Keratinocyte (primary cell): Measurements from ENCODE around the gene SFMBT2. TPM values are rescaled to one million over a fixed set of nuclear protein-coding genes. Genes with fewer than 3 reads are reported as not detected.

Experiments used
- DNase-seq: peaks from one replicate; pipeline ENCODE4 v3.0.0-alpha.2; 2011; ENCODE audit warnings: low read depth, missing footprints, low spot score
- FAIRE-seq: peaks from 2 replicates; lab custom pipeline; 2011; peaks lifted over from hg19 to GRCh38; lab: Jason Lieb, UNC
- H2AFZ ChIP-seq: 2 replicates; pipeline ENCODE4 v1.6.0; 2012; ENCODE audit warnings: low read length, control low read depth, inconsistent platforms; ENCODE audit not compliant: control insufficient read depth
- H3K27ac ChIP-seq: 2 replicates; pipeline ENCODE4 v1.5.1; 2011; ENCODE audit warnings: low read length; ENCODE audit not compliant: control insufficient read depth, insufficient read depth
- H3K27me3 ChIP-seq: 3 replicates; pipeline ENCODE4 v1.6.0; 2011; ENCODE audit warnings: low read length; ENCODE audit not compliant: control insufficient read depth, insufficient read depth; ENCODE audit errors: extremely low read depth
- H3K36me3 ChIP-seq, 2 experiments: 2 replicates in 1 of 2; 3 replicates in 1 of 2; pipeline ENCODE4 v1.5.1; 2011; ENCODE audit warnings: low read length in 2 of 2, mild to moderate bottlenecking in 1 of 2; ENCODE audit not compliant: control insufficient read depth in 2 of 2, insufficient read depth in 2 of 2; ENCODE audit errors: extremely low read depth in 1 of 2
- H3K4me1 ChIP-seq: 3 replicates; pipeline ENCODE4 v1.5.1; 2011; ENCODE audit warnings: low read length; ENCODE audit not compliant: control insufficient read depth, insufficient read depth; ENCODE audit errors: extremely low read depth
- H3K4me2 ChIP-seq: 3 replicates; pipeline ENCODE4 v1.6.0; 2011; ENCODE audit warnings: low read depth, low read length; ENCODE audit not compliant: control insufficient read depth, insufficient read depth; ENCODE audit errors: extremely low read depth
- H3K4me3 ChIP-seq, 3 experiments: fragments of 200-600 bp in 1 of 3; sonication (generic) in 1 of 3; 2 replicates in 2 of 3; 3 replicates in 1 of 3; pipeline ENCODE4 v1.5.1; 2011 to 2016; ENCODE audit warnings: low read length in 3 of 3, mild to moderate bottlenecking in 3 of 3, control low read depth in 2 of 3, inconsistent platforms in 1 of 3, low read depth in 1 of 3, mixed read lengths in 1 of 3, mixed run types in 1 of 3, moderate library complexity in 1 of 3; ENCODE audit not compliant: control insufficient read depth in 2 of 3, insufficient read depth in 2 of 3; ENCODE audit errors: extremely low read depth in 1 of 3
- H3K79me2 ChIP-seq: 2 replicates; pipeline ENCODE4 v1.6.0; 2012; ENCODE audit warnings: low read length; ENCODE audit not compliant: control insufficient read depth, insufficient read depth
- H3K9ac ChIP-seq: 3 replicates; pipeline ENCODE4 v1.6.0; 2011; ENCODE audit warnings: low read length; ENCODE audit not compliant: control insufficient read depth, insufficient read depth; ENCODE audit errors: extremely low read depth
- H3K9me1 ChIP-seq: 3 replicates; pipeline ENCODE4 v1.6.0; 2011; ENCODE audit warnings: low read length; ENCODE audit not compliant: control insufficient read depth, insufficient read depth; ENCODE audit errors: extremely low read depth
- H3K9me3 ChIP-seq: 2 replicates; pipeline ENCODE4 v1.5.1; 2012; ENCODE audit warnings: low read depth, low read length; ENCODE audit not compliant: control insufficient read depth
- H4K20me1 ChIP-seq: 3 replicates; pipeline ENCODE4 v1.6.0; 2011; ENCODE audit warnings: low read length; ENCODE audit not compliant: control insufficient read depth, insufficient read depth; ENCODE audit errors: extremely low read depth
- CTCF ChIP-seq, 3 experiments: IDR thresholded peaks in 1 of 3; conservative IDR thresholded peaks in 1 of 3; optimal IDR thresholded peaks in 1 of 3; 2 replicates in 2 of 3; 3 replicates in 1 of 3; pipeline versions ENCODE3 to v1.5.1; 2011; ENCODE audit warnings: low read length in 3 of 3, mild to moderate bottlenecking in 3 of 3, moderate library complexity in 2 of 3, control low read depth in 1 of 3, inconsistent platforms in 1 of 3; ENCODE audit not compliant: insufficient read depth in 2 of 3; ENCODE audit errors: extremely low read depth in 1 of 3
- EZH2 ChIP-seq: IDR thresholded peaks from one replicate; pipeline ENCODE4 v1.6.1; 2012; ENCODE audit warnings: inconsistent platforms, mild to moderate bottlenecking, low read length, moderate library complexity
- dilution Hi-C: fragments of 300-500 bp; cut with MboI; formaldehyde crosslinking; loops from one replicate; pipeline ENCODE4 v1.7.0; 2020; ENCODE audit warnings: low sequenced_read_pairs; ENCODE audit not compliant: extremely low pct_ligation_motif_present
- polyA plus RNA-seq, 5 experiments: library from polyadenylated mRNA; depleted of rRNA in 3 of 5; stranded (reverse) in 3 of 5; stranded (forward) in 1 of 5; unstranded in 1 of 5; fragments of >200 nt; gene quantifications; 1 replicate in 1 of 5; 2 replicates in 3 of 5; 3 replicates in 1 of 5; pipeline versions ENCODE4 v1.2.1 to v1.2.3, GENCODE V29; 2011 to 2012; ENCODE audit warnings: missing spikeins in 2 of 5, low read depth in 1 of 5, low replicate concordance in 1 of 5

The SFMBT2 gene
- polyA plus RNA-seq, 1 donor (not counting 4 experiments of a cell fraction or from before 2014, with no cell fraction given): 0.71 TPM

GRCh38 chr10:7401782-7402181 is 9.1 kb downstream of the SFMBT2 start:
- dilution Hi-C loops: no loop called here
- Histone ChIP-seq H3K9me3 (no peaks in the 10 kb centered on the region), H3K27me3 (no peaks in the 10 kb centered on the region), H4K20me1 (no peaks in the 10 kb centered on the region), H2AFZ (no peak overlapping the region), H3K79me2 (no peaks in the 10 kb centered on the region), H3K27ac (no peak overlapping the region), H3K9ac (no peak overlapping the region), H3K36me3 (no peaks in the 10 kb centered on the region), H3K9me1 (no peaks in the 10 kb centered on the region), H3K4me3 (no peak overlapping the region), H3K4me1 (no peaks in the 10 kb centered on the region), H3K4me2 (no peak overlapping the region)
- no peak for FAIRE-seq
- TF ChIP-seq EZH2 (no peak), CTCF (optimal IDR thresholded peaks at IDR 0.05 in 1 of 3, IDR thresholded peaks at IDR 0.05 in 1 of 3, conservative IDR thresholded peaks at IDR 0.05 in 1 of 3; ENCODE audit: extremely low read depth in 1 of 3, insufficient read depth in 2 of 3, low read length in 3 of 3) (no peak)
- no peak for DNase-seq

GRCh38 chr10:7401156-7401555 is 9.7 kb downstream of the SFMBT2 start:
- Histone ChIP-seq H4K20me1 (no peaks in the 10 kb centered on the region), H3K9me1 (no peaks in the 10 kb centered on the region), H3K27ac (no peak overlapping the region), H2AFZ (no peak overlapping the region), H3K4me2 (no peak overlapping the region), H3K27me3 (no peaks in the 10 kb centered on the region), H3K9me3 (no peaks in the 10 kb centered on the region), H3K36me3 (no peaks in the 10 kb centered on the region), H3K4me3 (no peak overlapping the region), H3K9ac (no peak overlapping the region), H3K79me2 (no peaks in the 10 kb centered on the region), H3K4me1 (no peaks in the 10 kb centered on the region)
- FAIRE-seq (no peak), DNase-seq (no peak)
- dilution Hi-C loops: no loop called here
- TF ChIP-seq CTCF (optimal IDR thresholded peaks at IDR 0.05 in 1 of 3, IDR thresholded peaks at IDR 0.05 in 1 of 3, conservative IDR thresholded peaks at IDR 0.05 in 1 of 3; ENCODE audit: extremely low read depth in 1 of 3, insufficient read depth in 2 of 3, low read length in 3 of 3) (no peak), EZH2 (no peak)
